B cell (primary cell): ENCODE measurements around the gene SLC2A4. TPM values are rescaled to one million over a fixed set of nuclear protein-coding genes. Genes with fewer than 3 reads are reported as not detected.

ENCODE experiments used
- ATAC-seq: fragments of 200-7000 bp; cut with Tn5 transposase; one replicate; pipeline ENCODE4 v1.10.0; 2021; ENCODE audit warnings: low read depth, mild to moderate bottlenecking, moderate number of reproducible peaks, moderate library complexity
- CTCF ChIA-PET: fragments of 350-600 bp; sonication (Branson Sonifier 250); formaldehyde crosslinking; loops from one replicate; lab custom pipeline; 2021; ENCODE audit warnings: antibody characterized with exemption, inconsistent platforms; lab: Charles Lee
- POLR2A ChIA-PET: fragments of 350-600 bp; sonication (Branson Sonifier 250); formaldehyde crosslinking; loops from one replicate; lab custom pipeline; 2021; ENCODE audit warnings: antibody characterized with exemption; lab: Charles Lee
- DNase-seq: peaks from one replicate; pipeline ENCODE4 v3.0.0; 2013
- H2AFZ ChIP-seq: 2 replicates; pipeline ENCODE4 v1.6.1; 2012; ENCODE audit warnings: mild to moderate bottlenecking, low read depth, low read length; ENCODE audit not compliant: insufficient read depth, poor library complexity, severe bottlenecking
- H3K27ac ChIP-seq, 2 donors: 1 replicate in 1 of 2; 2 replicates in 1 of 2; pipeline ENCODE4 v1.5.1; 2012 to 2013; ENCODE audit warnings: low read length in 2 of 2, mild to moderate bottlenecking in 2 of 2, moderate library complexity in 1 of 2
- H3K27me3 ChIP-seq, 4 experiments: fragments of 200-600 bp in 1 of 4; sonication (generic) in 1 of 4; replicated peaks in 1 of 4; 1 replicate in 2 of 4; 2 replicates in 2 of 4; pipeline versions ENCODE4 v1.6.1 to v1.7.0; 2013 to 2016; ENCODE audit warnings: low read length in 3 of 4, mild to moderate bottlenecking in 2 of 4, mixed read lengths in 1 of 4, moderate library complexity in 1 of 4; ENCODE audit not compliant: insufficient read depth in 4 of 4, control insufficient read depth in 3 of 4; ENCODE audit errors: control extremely low read depth in 1 of 4
- H3K36me3 ChIP-seq, 2 experiments: replicated peaks in 1 of 2; 1 replicate in 1 of 2; 2 replicates in 1 of 2; pipeline versions ENCODE4 v1.6.1 to v1.7.1; 2013; ENCODE audit warnings: low read length in 1 of 2; ENCODE audit not compliant: insufficient read depth in 2 of 2, control insufficient read depth in 1 of 2; ENCODE audit errors: control extremely low read depth in 1 of 2, extremely low read depth in 1 of 2
- H3K4me1 ChIP-seq, 2 donors: fragments of 200-600 bp in 1 of 2; sonication (generic) in 1 of 2; 1 replicate in 1 of 2; 2 replicates in 1 of 2; pipeline versions ENCODE4 v1.5.1 to v1.6.1; 2013 to 2017; ENCODE audit warnings: low read length in 2 of 2; ENCODE audit not compliant: control insufficient read depth in 2 of 2, insufficient read depth in 2 of 2
- H3K4me2 ChIP-seq: replicated peaks from 2 replicates; pipeline ENCODE3; 2012; ENCODE audit warnings: mild to moderate bottlenecking, low read depth, low read length; ENCODE audit not compliant: poor library complexity, severe bottlenecking
- H3K4me3 ChIP-seq, 5 experiments: fragments of 200-600 bp in 1 of 5; sonication (generic) in 1 of 5; 1 replicate in 3 of 5; 2 replicates in 2 of 5; pipeline versions ENCODE4 v1.5.1 to v1.7.0; 2011 to 2016; ENCODE audit warnings: low read length in 4 of 5, mild to moderate bottlenecking in 4 of 5, low read depth in 2 of 5, control low read depth in 1 of 5, moderate library complexity in 1 of 5; ENCODE audit not compliant: insufficient read depth in 1 of 5; ENCODE audit errors: control extremely low read depth in 1 of 5, extremely low read depth in 1 of 5
- H3K79me2 ChIP-seq: fragments of 200-600 bp; sonication (generic); one replicate; pipeline ENCODE4 v1.6.0; 2016; ENCODE audit warnings: low read length; ENCODE audit not compliant: control insufficient read depth, insufficient read depth
- H3K9ac ChIP-seq: fragments of 200-600 bp; sonication (generic); 2 replicates; pipeline ENCODE4 v1.6.1; 2017; ENCODE audit warnings: mild to moderate bottlenecking, low read length, moderate library complexity
- H3K9me3 ChIP-seq, 3 donors: one replicate each; pipeline versions ENCODE4 v1.6.1 to v1.7.1; 2013; ENCODE audit warnings: low read length in 2 of 3; ENCODE audit not compliant: control insufficient read depth in 2 of 3, insufficient read depth in 1 of 3; ENCODE audit errors: control extremely low read depth in 1 of 3
- H4K20me1 ChIP-seq: 2 replicates; pipeline ENCODE4 v1.6.0; 2012; ENCODE audit warnings: mild to moderate bottlenecking, low read length; ENCODE audit not compliant: insufficient read depth, control insufficient read depth, poor library complexity, severe bottlenecking
- H3K27ac Mint-ChIP-seq: one replicate; pipeline ENCODE4 v1.8.0; 2021; ENCODE audit warnings: mixed read lengths
- H3K27me3 Mint-ChIP-seq: one replicate; pipeline ENCODE4 v1.8.0; 2021; ENCODE audit warnings: mixed read lengths
- H3K4me1 Mint-ChIP-seq: one replicate; pipeline ENCODE4 v1.8.0; 2021; ENCODE audit warnings: mixed read lengths
- H3K4me3 Mint-ChIP-seq: one replicate; pipeline ENCODE4 v1.8.0; 2021; ENCODE audit warnings: mixed read lengths
- H3K9me3 Mint-ChIP-seq: one replicate; pipeline ENCODE4 v1.8.0; 2022; ENCODE audit warnings: mixed read lengths; ENCODE audit not compliant: insufficient read depth
- CTCF ChIP-seq: fragments of 200-600 bp; IDR thresholded peaks from one replicate; pipeline ENCODE4 v1.8.0; 2022; ENCODE audit warnings: antibody characterized with exemption, mild to moderate bottlenecking
- EZH2 ChIP-seq: IDR thresholded peaks from 2 replicates; pipeline ENCODE4 v1.6.1; 2012; ENCODE audit warnings: borderline replicate concordance, low read depth, mild to moderate bottlenecking, moderate library complexity, low read length; ENCODE audit not compliant: insufficient read depth, poor library complexity, severe bottlenecking
- WGBS: methylation state at CpG from one replicate; pipeline ENCODE4 v1.1.5; 2013; ENCODE audit warnings: missing lambda C conversion rate; ENCODE audit not compliant: insufficient coverage; 5-methylcytosine and 5-hydroxymethylcytosine counted together
- intact Hi-C: fragments of 100-400 bp; cut with micrococcal nuclease; formaldehyde crosslinking; loops from one replicate; pipeline ENCODE4 v1.10.0; 2022
- polyA plus RNA-seq: library from polyadenylated mRNA; depleted of rRNA; stranded (reverse); fragments of >200 nt; gene quantifications from 2 replicates; pipeline ENCODE4 v1.2.3, GENCODE V29; 2012
- total RNA-seq, 2 donors: library from RNA; stranded (reverse); fragments of 120-200 nt in 1 of 2; gene quantifications; 1 replicate in 1 of 2; 2 replicates in 1 of 2; pipeline versions ENCODE4 v1.2.3 to v1.2.4, GENCODE V29; 2013 to 2022

SLC2A4 gene
- total and polyA plus RNA-seq, 2 donors (not counting 1 experiment from before 2014, with no cell fraction given): not detected

DNA sequence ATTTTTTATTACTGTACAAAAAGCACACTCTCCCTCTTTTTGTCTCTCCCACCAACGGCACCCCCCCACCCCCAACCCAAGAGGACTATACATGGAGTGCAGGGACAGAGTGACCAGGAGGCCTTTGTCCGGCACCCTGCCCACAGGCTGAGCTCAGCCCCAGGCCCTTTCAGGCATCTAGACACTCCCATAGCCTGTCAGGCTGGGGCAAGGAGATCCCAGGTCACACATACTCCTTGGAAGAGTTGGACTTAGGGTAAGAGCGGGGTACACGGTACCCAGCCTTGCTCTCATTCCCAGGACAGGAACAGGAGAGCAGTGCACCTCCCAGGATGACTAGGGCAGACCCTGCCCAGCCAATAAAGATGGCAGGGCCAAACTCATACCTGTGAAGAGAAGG lies 21.4 kb upstream of the SLC2A4 start:
- peak overlapping the region; percentile 99 for H3K4me2 ChIP-seq
- no peak overlapping the region for H3K27ac ChIP-seq
- peaks cover 0 to 17% (median 8%) of the 10 kb centered on the region in 4 experiments for H3K27me3 ChIP-seq
- POLR2A ChIA-PET: no interaction called here
- peaks cover 27 to 32% of the 10 kb centered on the region in 2 donors for H3K4me1 ChIP-seq
- peak overlapping the region; percentile 83 for H3K4me3 Mint-ChIP-seq
- peaks cover 27% of the 10 kb centered on the region for H3K4me1 Mint-ChIP-seq
- no peak for ATAC-seq
- 97% methylated on average over 3 of the region's 4 CpGs for WGBS
- H3K9ac ChIP-seq: no peak overlapping the region
- TF ChIP-seq CTCF (no peak), EZH2 (no peak)
- no peak overlapping the region for H3K4me3 ChIP-seq
- H3K36me3 ChIP-seq: peaks cover 6 to 30% of the 10 kb centered on the region in 2 experiments
- intact Hi-C loops: no loop called here
- peaks cover 15% of the 10 kb centered on the region for H3K27me3 Mint-ChIP-seq
- peaks cover 0 to 4% (median 0%) of the 10 kb centered on the region in 3 donors for H3K9me3 ChIP-seq
- no peaks in the 10 kb centered on the region for H3K79me2 ChIP-seq
- peak overlapping the region; percentile 37 for H3K27ac Mint-ChIP-seq
- H4K20me1 ChIP-seq: no peaks in the 10 kb centered on the region
- no peaks in the 10 kb centered on the region for H3K9me3 Mint-ChIP-seq
- no peak overlapping the region for H2AFZ ChIP-seq
- CTCF ChIA-PET: interaction anchor here (1.3 kb wide), 1 partner anchor 33 kb away, joined by 3 read pairs; no protein-coding TSS in a partner anchor
- peak; percentile 25 for DNase-seq

- Histone ChIP-seq H3K27me3 (peaks cover 0 to 17% (median 8%) of the 10 kb centered on the region in 4 experiments), H4K20me1 (no peaks in the 10 kb centered on the region), H3K4me2 (peak overlapping the region; percentile 99), H3K27ac (peak overlapping the region in 1 of 2 donors; percentile 59), H3K9ac (peak overlapping the region; percentile 66), H3K4me1 (peaks cover 27 to 32% of the 10 kb centered on the region in 2 donors), H3K79me2 (no peaks in the 10 kb centered on the region), H3K36me3 (peaks cover 6 to 26% of the 10 kb centered on the region in 2 experiments), H3K9me3 (peaks cover 0 to 4% (median 0%) of the 10 kb centered on the region in 3 donors), H3K4me3 (peak overlapping the region in 4 of 5 experiments; percentile 49 to 71 (median 60)), H2AFZ (peak overlapping the region; percentile 96)
- Mint-ChIP-seq H3K9me3 (no peaks in the 10 kb centered on the region), H3K27ac (peak overlapping the region; percentile 50), H3K27me3 (peaks cover 15% of the 10 kb centered on the region), H3K4me1 (peaks cover 27% of the 10 kb centered on the region), H3K4me3 (peak overlapping the region; percentile 83)
- intact Hi-C loops: no loop called here
- POLR2A ChIA-PET: no interaction called here
- TF ChIP-seq EZH2 (no peak), CTCF (no peak)
- CTCF ChIA-PET: no interaction called here
- 11% methylated on average over 54 of the region's 54 CpGs for WGBS
- ATAC-seq (peak; percentile 61), DNase-seq (peak; percentile 63)
Measured at GRCh38 chr17:7260651-7261378, 20.7 kb upstream of the SLC2A4 start.
